Vagina (tissue), 2 donors: ENCODE data around the gene RNF144B. TPM values are rescaled to one million over a fixed set of nuclear protein-coding genes. Genes with fewer than 3 reads are reported as not detected.
"Not testable (repeated sequence)": the region's sequence is repeated elsewhere in the genome, so short reads cannot be mapped to it uniquely, and the experiment has no call there.

Experiments used
- DNase-seq, 2 donors: peaks; one replicate each; pipeline ENCODE4 v3.0.0-alpha.2; 2017; ENCODE audit errors: extremely low spot score in 2 of 2
- H3K27ac ChIP-seq: fragments of 200-600 bp; sonication (generic); one replicate; pipeline ENCODE4 v1.5.1; 2019
- H3K27me3 ChIP-seq: fragments of 200-600 bp; sonication (generic); one replicate; pipeline ENCODE4 v1.5.1; 2019
- H3K36me3 ChIP-seq, 2 donors: fragments of 200-600 bp; sonication (generic); one replicate each; pipeline ENCODE4 v1.5.1; 2017 to 2019
- H3K4me1 ChIP-seq: fragments of 200-600 bp; sonication (generic); one replicate; pipeline ENCODE4 v1.5.1; 2019
- H3K4me3 ChIP-seq, 2 donors: fragments of 200-600 bp; sonication (generic); 1 replicate in 1 of 2; 2 replicates in 1 of 2; pipeline ENCODE4 v1.5.1; 2016 to 2019
- H3K9me3 ChIP-seq: fragments of 200-600 bp; sonication (generic); one replicate; pipeline ENCODE4 v1.5.1; 2019
- POLR2A ChIP-seq, 2 donors: fragments of 450-650 bp; IDR thresholded peaks; one replicate each; pipeline ENCODE4 v1.6.1; 2017; ENCODE audit warnings: antibody characterized with exemption in 2 of 2, mild to moderate bottlenecking in 2 of 2, moderate library complexity in 2 of 2
- POLR2AphosphoS5 ChIP-seq, 2 donors: sonication (generic); formaldehyde crosslinking; IDR thresholded peaks; one replicate each; pipeline ENCODE4 v1.9.0; 2017; ENCODE audit warnings: antibody characterized with exemption in 2 of 2, mild to moderate bottlenecking in 2 of 2, low read depth in 1 of 2; ENCODE audit not compliant: insufficient read depth in 1 of 2
- intact Hi-C: fragments of 100-400 bp; cut with DNase I; formaldehyde crosslinking; loops from one replicate; pipeline ENCODE4 v1.15.1; 2023
- total RNA-seq: library from RNA; depleted of rRNA; stranded (reverse); fragments of >200 nt; gene quantifications from one replicate; pipeline ENCODE4 v1.2.3, GENCODE V29; 2016
- TF ChIP-seq, protein P1 (sequence below), 3 experiments: fragments of 450-650 bp in 2 of 3; fragments of 200-600 bp in 1 of 3; sonication (generic) in 1 of 3; IDR thresholded peaks; one replicate each; pipeline ENCODE4 v1.5.1; 2017 to 2019; ENCODE audit warnings: antibody characterized with exemption in 3 of 3, mild to moderate bottlenecking in 2 of 3, moderate library complexity in 2 of 3

Gene RNF144B
- total RNA-seq, 1 donor from 2014 or later = 6.9 TPM

GRCh38 chr6:18362058-18362561 lies 25.0 kb upstream of the RNF144B start:
- DNase-seq = no peak
- intact Hi-C loops = no loop called here
- no peak overlapping the region for H3K27ac ChIP-seq
- TF ChIP-seq POLR2A (IDR thresholded peaks at IDR 0.05) (no peak), POLR2AphosphoS5 (IDR thresholded peaks at IDR 0.05; ENCODE audit: insufficient read depth in 1 of 2, low read depth in 1 of 2) (no peak)
- TF ChIP-seq, protein P1, sequence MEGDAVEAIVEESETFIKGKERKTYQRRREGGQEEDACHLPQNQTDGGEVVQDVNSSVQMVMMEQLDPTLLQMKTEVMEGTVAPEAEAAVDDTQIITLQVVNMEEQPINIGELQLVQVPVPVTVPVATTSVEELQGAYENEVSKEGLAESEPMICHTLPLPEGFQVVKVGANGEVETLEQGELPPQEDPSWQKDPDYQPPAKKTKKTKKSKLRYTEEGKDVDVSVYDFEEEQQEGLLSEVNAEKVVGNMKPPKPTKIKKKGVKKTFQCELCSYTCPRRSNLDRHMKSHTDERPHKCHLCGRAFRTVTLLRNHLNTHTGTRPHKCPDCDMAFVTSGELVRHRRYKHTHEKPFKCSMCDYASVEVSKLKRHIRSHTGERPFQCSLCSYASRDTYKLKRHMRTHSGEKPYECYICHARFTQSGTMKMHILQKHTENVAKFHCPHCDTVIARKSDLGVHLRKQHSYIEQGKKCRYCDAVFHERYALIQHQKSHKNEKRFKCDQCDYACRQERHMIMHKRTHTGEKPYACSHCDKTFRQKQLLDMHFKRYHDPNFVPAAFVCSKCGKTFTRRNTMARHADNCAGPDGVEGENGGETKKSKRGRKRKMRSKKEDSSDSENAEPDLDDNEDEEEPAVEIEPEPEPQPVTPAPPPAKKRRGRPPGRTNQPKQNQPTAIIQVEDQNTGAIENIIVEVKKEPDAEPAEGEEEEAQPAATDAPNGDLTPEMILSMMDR (IDR thresholded peaks at IDR 0.05) = no peak
- H3K27me3 ChIP-seq = no peaks in the 10 kb centered on the region
- H3K36me3 ChIP-seq = no peaks in the 10 kb centered on the region
- no peak overlapping the region for H3K4me3 ChIP-seq
- H3K9me3 ChIP-seq = no peaks in the 10 kb centered on the region
- peaks cover 9% of the 10 kb centered on the region for H3K4me1 ChIP-seq

DNA sequence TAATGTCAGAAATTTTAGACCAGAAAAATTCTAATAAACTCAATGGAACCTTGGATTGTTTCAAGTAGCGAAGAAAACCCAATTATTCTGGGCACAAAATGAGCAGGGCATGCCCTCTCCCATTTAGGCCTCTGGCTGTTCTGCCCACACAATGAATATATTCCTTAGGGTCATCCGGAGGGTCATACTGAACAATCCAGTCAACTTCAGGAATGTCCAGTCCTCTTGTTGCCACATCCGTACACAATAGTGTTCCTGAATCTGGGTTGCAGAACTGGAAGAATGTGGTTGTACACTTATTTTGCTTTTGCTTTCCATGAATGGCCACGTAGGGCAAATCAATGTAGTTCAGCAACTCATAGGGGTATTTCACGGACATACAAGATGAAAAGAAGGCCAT lies 23.4 kb upstream of the RNF144B start:
- no peaks in the 10 kb centered on the region for H3K27me3 ChIP-seq
- no peaks in the 10 kb centered on the region for H3K9me3 ChIP-seq
- intact Hi-C loops = no loop called here
- H3K27ac ChIP-seq = no peak overlapping the region
- DNase-seq = no peak
- TF ChIP-seq POLR2AphosphoS5 (IDR thresholded peaks at IDR 0.05; ENCODE audit: insufficient read depth in 1 of 2, low read depth in 1 of 2) (no peak), POLR2A (IDR thresholded peaks at IDR 0.05) (no peak)
- H3K36me3 ChIP-seq = no peaks in the 10 kb centered on the region
- H3K4me1 ChIP-seq = peaks cover 9% of the 10 kb centered on the region
- no peak overlapping the region for H3K4me3 ChIP-seq

DNA sequence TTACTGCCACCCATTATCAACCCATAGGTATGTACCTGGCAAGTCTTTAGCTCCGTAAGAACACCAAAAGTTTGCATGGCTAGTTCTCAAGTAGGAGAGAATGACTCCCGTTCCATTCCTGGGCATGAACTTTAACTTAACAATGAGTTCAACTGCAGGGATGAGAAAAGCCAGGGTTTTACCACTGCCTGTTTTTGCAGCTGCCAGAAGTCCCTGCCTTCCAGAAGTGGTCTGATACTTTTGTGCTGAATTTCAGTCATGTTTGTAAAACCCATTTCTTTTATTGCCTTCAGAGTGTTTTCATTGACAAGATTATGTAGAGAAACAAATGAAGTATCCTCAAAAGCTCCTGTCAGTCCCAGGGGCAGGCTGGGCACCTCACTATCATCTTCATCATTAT lies 22.6 kb upstream of the RNF144B start:
- DNase-seq, H3K9me3 ChIP-seq, H3K4me1 ChIP-seq, H3K27me3 ChIP-seq, H3K4me3 ChIP-seq, intact Hi-C loops, H3K36me3 ChIP-seq, H3K27ac ChIP-seq: not testable (repeated sequence)

DNA sequence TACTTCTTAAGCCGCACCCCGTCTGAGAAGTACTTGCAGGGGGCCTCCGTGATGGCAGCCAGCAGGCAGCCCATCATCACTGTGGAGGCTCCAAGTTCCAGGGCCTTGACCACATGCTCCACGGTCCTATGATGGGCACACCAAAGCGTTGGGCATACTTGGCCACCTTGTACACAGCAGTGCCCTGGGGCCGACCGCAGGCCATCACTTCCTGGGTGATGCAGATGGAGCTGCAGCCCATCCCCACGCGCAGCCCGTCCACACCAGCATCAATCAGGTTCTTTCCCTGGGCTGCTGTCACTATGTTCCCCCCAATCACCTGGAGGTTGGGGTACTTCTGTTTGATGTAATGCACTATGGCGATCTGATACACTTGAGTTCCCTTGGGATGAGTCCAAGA lies 19.8 kb upstream of the RNF144B start:
- DNase-seq = no peak
- Histone ChIP-seq H3K27me3 (no peaks in the 10 kb centered on the region), H3K36me3 (no peaks in the 10 kb centered on the region), H3K4me3 (no peak overlapping the region), H3K27ac (no peak overlapping the region), H3K9me3 (no peaks in the 10 kb centered on the region), H3K4me1 (peaks cover 3% of the 10 kb centered on the region)
- intact Hi-C loops = no loop called here
- TF ChIP-seq POLR2A (IDR thresholded peaks at IDR 0.05) (no peak), POLR2AphosphoS5 (IDR thresholded peaks at IDR 0.05; ENCODE audit: insufficient read depth in 1 of 2, low read depth in 1 of 2) (no peak)
- TF ChIP-seq, protein P1 (IDR thresholded peaks at IDR 0.05) = no peak

DNA sequence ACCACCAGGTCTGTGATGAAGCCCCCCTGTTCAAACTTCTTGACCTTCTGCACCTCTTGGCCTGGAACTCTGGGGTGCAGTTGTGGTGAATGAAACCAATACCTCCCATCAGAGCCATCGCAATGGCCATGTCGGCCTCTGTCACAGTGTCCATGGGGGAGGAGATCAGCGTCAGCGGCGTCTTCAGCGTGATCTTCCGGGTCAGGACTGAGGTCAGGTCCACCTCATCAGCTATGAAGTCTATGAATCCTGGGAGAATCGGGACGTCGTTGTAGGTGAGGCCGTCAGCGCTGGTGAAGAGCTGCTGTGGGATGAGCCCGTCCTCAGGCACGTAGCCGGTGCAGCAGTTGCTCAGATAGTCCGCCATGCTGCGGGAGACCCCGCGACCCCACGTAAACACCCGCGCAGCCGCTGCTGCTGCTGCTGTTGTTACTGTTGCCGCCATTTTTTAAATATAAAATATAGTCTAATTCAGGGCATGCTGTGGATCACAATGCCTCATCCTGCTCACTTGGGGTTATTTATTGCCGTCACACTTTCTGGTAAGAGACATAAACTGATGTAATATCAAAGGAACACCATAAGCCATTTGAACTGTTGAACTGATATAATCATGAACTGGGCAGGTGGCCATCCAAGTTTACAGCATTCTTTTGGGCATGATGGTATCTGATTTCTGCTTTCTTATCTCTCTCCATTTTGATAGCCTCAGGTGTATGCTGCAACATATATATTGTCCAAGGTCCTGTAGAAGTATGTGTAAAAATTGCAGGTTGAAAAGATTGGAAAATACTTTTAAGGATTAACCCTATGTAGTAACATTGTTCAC lies 18.7 kb upstream of the RNF144B start:
- TF ChIP-seq, protein P1 (IDR thresholded peaks at IDR 0.05) = no peak
- TF ChIP-seq POLR2A (IDR thresholded peaks at IDR 0.05) (no peak), POLR2AphosphoS5 (IDR thresholded peaks at IDR 0.05; ENCODE audit: insufficient read depth in 1 of 2, low read depth in 1 of 2) (no peak)
- H3K4me1 ChIP-seq = no peaks in the 10 kb centered on the region
- no peaks in the 10 kb centered on the region for H3K36me3 ChIP-seq
- H3K27me3 ChIP-seq = no peaks in the 10 kb centered on the region
- no peak for DNase-seq
- H3K9me3 ChIP-seq = no peaks in the 10 kb centered on the region
- H3K27ac ChIP-seq = no peak overlapping the region
- intact Hi-C loops = no loop called here
- H3K4me3 ChIP-seq = no peak overlapping the region

DNA sequence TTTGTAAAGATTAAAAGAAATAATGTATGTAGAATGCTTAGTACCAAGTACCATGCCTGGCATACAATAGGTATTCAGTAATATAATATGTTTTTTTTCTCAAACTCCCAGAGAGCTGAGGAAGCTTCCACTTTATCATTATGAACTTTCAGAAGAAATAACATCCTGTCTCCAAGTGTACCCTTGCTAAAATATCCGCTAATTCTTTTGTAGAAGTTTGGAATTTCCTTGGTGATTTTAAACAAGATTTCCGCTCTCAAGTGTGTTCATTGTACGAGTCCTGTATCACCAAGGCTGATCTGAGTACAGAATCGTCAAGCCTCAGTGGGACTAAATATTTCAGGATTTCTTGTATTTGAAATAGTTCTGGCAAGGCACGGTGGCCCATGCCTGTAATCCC lies 16.1 kb upstream of the RNF144B start:
- TF ChIP-seq POLR2AphosphoS5 (IDR thresholded peaks at IDR 0.05; ENCODE audit: insufficient read depth in 1 of 2, low read depth in 1 of 2) = no peak
- TF ChIP-seq, protein P1 (IDR thresholded peaks at IDR 0.05) = no peak
- H3K4me3 ChIP-seq = no peak overlapping the region
- no peaks in the 10 kb centered on the region for H3K27me3 ChIP-seq
- DNase-seq = no peak
- no peak overlapping the region for H3K27ac ChIP-seq
- intact Hi-C loops = no loop called here
- no peaks in the 10 kb centered on the region for H3K9me3 ChIP-seq
- no peaks in the 10 kb centered on the region for H3K4me1 ChIP-seq
- no peaks in the 10 kb centered on the region for H3K36me3 ChIP-seq
